ENCODE measurements around the gene TBC1D3B.
"Not testable (repeated sequence)": the region's sequence is repeated elsewhere in the genome, so short reads cannot be mapped to it uniquely, and the experiment has no call there.

Gene TBC1D3B

GRCh38 chr17:36127199-36127893, 49.1 kb downstream of the TBC1D3B start:
- no peak for DNase-seq

GRCh38 chr17:36124879-36125824, 51.3 kb downstream of the TBC1D3B start:
- no peak for DNase-seq

GRCh38 chr17:36123431-36123830, 53.0 kb downstream of the TBC1D3B start:
- DNase-seq = no peak

GRCh38 chr17:36121099-36121498, 55.3 kb downstream of the TBC1D3B start:
- DNase-seq = not testable (repeated sequence)

GRCh38 chr17:36120221-36120620, 56.2 kb downstream of the TBC1D3B start:
- no peak for DNase-seq

DNA sequence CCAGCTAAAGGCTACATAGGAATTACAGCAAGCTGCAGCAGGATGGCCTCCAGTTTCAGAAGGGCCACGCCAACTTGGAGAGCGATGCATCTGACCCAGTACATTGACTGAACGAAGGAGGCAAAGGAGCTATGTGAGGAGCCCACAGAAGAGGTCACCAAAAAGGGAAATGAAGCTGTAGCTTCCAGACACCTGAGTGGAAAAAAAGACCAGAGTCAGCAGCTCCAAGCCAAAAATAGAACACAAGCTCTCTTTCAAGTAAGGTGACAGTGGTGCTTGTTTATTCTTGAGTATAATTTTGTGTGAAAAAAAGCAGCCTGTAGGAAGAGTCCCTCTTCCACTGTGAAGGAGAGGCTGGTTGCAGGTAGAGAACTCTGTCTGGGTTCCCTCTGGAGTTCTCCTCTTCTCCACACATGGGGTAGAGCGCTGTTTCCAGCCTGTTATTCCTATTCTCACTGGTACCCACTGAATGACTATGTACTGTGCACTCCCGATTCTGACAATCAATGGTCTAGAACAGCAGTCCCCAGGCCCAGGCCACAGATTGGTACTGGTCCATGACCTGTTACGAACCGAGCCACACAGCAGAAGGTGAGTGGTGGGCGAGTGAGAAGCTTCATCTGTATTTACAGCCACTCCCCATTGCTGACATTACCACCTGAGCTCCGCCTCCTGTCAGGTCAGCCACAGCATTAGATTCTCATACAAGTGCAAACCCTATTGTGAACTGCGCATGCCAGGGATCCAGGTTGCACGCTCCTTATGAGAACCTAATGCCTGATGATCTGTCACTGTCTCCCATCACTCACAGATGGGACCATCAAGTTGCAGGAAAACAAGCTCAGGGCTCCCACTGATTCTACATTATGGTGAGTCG, 57.7 kb downstream of the TBC1D3B start:
- DNase-seq = no peak

DNA sequence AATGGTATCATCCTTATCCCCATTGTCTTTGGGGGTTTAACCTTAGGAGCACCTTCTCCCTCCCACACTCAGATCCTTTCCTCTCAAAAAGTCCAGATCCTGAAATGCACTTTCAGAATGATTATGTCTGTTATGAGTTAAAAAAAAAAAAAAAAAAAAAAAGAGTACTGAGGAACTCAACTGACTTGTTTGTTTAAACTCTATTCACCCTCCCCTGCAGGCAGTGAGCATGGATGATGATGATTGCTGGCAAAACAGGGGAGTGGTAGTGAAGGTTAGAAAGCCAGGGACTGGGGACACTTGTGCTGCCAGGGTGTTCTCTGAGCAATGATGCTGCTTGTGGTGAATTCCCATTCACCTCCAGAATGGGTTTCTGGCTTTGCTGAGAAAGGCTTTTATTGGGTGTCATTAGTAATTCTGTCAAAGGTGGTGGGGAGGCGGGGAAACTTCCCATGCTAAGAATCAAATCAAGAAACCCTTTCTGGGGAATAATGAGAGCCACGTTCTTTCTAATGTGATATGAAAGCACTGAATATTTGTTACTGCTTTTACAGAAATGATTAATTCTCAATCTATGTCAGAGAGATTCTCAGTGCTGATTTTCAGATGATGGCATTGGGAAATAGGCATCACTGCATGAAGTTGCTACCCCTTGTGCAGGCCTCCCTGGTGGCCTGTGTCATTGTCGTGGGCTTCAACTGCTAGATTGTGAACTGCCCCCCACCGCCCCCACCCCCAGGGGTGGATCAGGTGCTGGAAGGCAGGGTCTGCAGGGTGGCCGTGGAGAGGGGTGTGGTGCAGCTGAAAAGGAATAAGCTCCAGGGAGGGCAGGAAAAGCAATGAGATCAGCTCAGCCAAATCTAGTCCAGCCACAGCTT, 58.7 kb downstream of the TBC1D3B start:
- no peak for DNase-seq

Data from CD4-positive, alpha-beta T cell treated with Interleukin-17A for 1 hour (primary cell).